SK-N-MC (cell line): ENCODE measurements around the gene MYLIP.

ENCODE experiments used
- EZH2 ChIP-seq: fragments of 200-600 bp; sonication (generic); IDR thresholded peaks from one replicate; pipeline ENCODE4 v1.6.1; 2017; ENCODE audit warnings: antibody characterized with exemption
- POLR2AphosphoS5 ChIP-seq: IDR thresholded peaks from 2 replicates; pipeline ENCODE4 v1.6.1; 2012; ENCODE audit warnings: mild to moderate bottlenecking, low read depth, low read length, borderline replicate concordance

DNA sequence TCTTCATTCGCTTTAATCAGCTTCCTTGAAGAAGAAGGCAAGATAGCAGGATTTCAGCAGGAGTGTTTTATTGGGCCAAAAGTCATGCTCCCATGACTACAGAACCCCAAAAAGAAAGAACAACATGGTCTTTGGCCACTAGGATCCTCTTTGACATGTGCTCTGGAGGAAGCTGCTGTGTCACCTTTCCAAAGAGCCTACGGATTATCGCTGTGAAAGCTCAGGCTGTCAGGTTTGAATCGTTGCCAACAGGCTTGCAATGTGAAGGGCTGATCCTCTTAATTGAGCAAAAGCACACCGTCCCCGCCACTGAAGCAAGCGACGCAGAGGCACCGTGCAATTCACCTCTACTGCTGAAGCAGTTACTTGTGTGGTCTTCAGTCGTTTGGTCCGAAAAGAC is 29.0 kb downstream of the MYLIP start:
- TF ChIP-seq EZH2 = no peak
- TF ChIP-seq POLR2AphosphoS5 = no peak
